ENCODE results near the gene LEP.

GRCh38 chr7:128253701-128254100 lies 12.6 kb downstream of the LEP start:
- TF ChIP-seq FOXM1 (IDR thresholded peaks at IDR 0.05; ENCODE audit: borderline replicate concordance, low read depth) (no peak), RAD21 (IDR thresholded peaks at IDR 0.05; ENCODE audit: low read depth) (no peak), REST (IDR thresholded peaks at IDR 0.05; ENCODE audit: low read depth) (no peak)

Data from Ishikawa (cell line).